Adrenal gland (tissue), 12 donors: ENCODE data around the gene CELSR3. TPM values are rescaled to one million over a fixed set of nuclear protein-coding genes. Genes with fewer than 3 reads are reported as not detected.

Experiments
- DNase-seq, 7 donors: peaks; one replicate each; pipeline ENCODE4 v3.0.0-alpha.2; 2019 to 2020
- H3K27ac ChIP-seq, 5 donors: fragments of 200-600 bp; sonication (generic) in 4 of 5; 1 replicate in 3 of 5; 2 replicates in 2 of 5; pipeline versions ENCODE4 v1.5.1 to v1.8.0; 2016 to 2020; ENCODE audit warnings: mild to moderate bottlenecking in 1 of 5
- H3K27me3 ChIP-seq: fragments of 200-600 bp; 2 replicates; pipeline ENCODE4 v1.8.0; 2021
- H3K36me3 ChIP-seq, 2 donors: fragments of 200-600 bp; replicated peaks in 1 of 2; 1 replicate in 1 of 2; 2 replicates in 1 of 2; pipeline versions ENCODE4 v1.5.1 to v1.8.0; 2018 to 2022
- H3K4me1 ChIP-seq, 2 donors: fragments of 200-600 bp; replicated peaks in 1 of 2; 1 replicate in 1 of 2; 2 replicates in 1 of 2; pipeline versions ENCODE4 v1.5.1 to v1.8.0; 2018 to 2021
- H3K4me3 ChIP-seq, 4 donors: fragments of 200-600 bp; sonication (generic) in 3 of 4; one replicate each; pipeline ENCODE4 v1.5.1; 2016 to 2018
- H3K9me3 ChIP-seq, 3 donors: fragments of 200-600 bp; sonication (generic) in 1 of 3; replicated peaks in 1 of 3; 1 replicate in 2 of 3; 2 replicates in 1 of 3; pipeline versions ENCODE4 v1.5.1 to v1.8.0; 2016 to 2021
- CTCF ChIP-seq, 6 experiments: fragments of 450-650 bp in 4 of 6; fragments of 200-600 bp in 2 of 6; sonication (generic) in 1 of 6; IDR thresholded peaks; 1 replicate in 5 of 6; 2 replicates in 1 of 6; pipeline versions ENCODE4 v1.5.1 to v1.8.0; 2016 to 2021; ENCODE audit warnings: antibody characterized with exemption in 6 of 6, mild to moderate bottlenecking in 2 of 6, moderate library complexity in 1 of 6
- POLR2A ChIP-seq, 2 donors: fragments of 450-650 bp; IDR thresholded peaks; one replicate each; pipeline ENCODE4 v1.6.1; 2017; ENCODE audit warnings: antibody characterized with exemption in 2 of 2, mild to moderate bottlenecking in 2 of 2, moderate library complexity in 1 of 2
- WGBS, 4 donors: extraction: QIAGEN DNeasy Blood & Tissue Kit in 2 of 4; methylation state at CpG; one replicate each; pipeline versions ENCODE4 v1.1.5 to v1.1.7; 2013 to 2017; 5-methylcytosine and 5-hydroxymethylcytosine counted together
- intact Hi-C, 2 donors: fragments of 100-400 bp; cut with DNase I; formaldehyde crosslinking; loops; one replicate each; pipeline versions ENCODE4 v1.14.1 to v1.15.0; 2022 to 2023
- polyA plus RNA-seq, 3 donors: library from polyadenylated mRNA; stranded (reverse); fragments of 200-250 nt in 2 of 3; fragments of 350-450 nt in 1 of 3; fragmentation: Illumina TruSeq in 1 of 3; extraction: RNeasy Lipid Tissue Mini Kit (QIAGEN cat#74804) in 1 of 3; gene quantifications; one replicate each; pipeline ENCODE4 v1.2.3, GENCODE V29; 2013 to 2014
- total RNA-seq, 9 donors: library from RNA; depleted of rRNA in 4 of 9; stranded (reverse); fragments of >200 nt in 4 of 9; fragments of 120-200 nt in 1 of 9; fragmentation: NEBNext Ultra II Directional in 1 of 9; extraction: Animal tissue kit (Norgen Biotek cat#: 25700) in 1 of 9; gene quantifications; one replicate each; pipeline versions ENCODE4 v1.1.0 to v1.2.4, GENCODE V29; 2013 to 2023
- donor health status: healthy with polysubstance abuse.
- donor health status: Bipolar disorder and iron deficiency.
- donor health status: DM: yes; HTN: yes; CAD: no.
- donor health status: DM: no; HTN: no; CAD: no.
- donor health status: DM: no; HTN: no; CAD: no.
- donor health status: DM: yes; HTN: yes; CAD: no.

CELSR3 gene
- total and polyA plus RNA-seq, 12 donors, result 0.78 to 23.5 (median 1.9) TPM

GRCh38 chr3:48697952-48698351 is 35.3 kb upstream of the CELSR3 start:
- Histone ChIP-seq H3K4me3 (no peak overlapping the region), H3K27me3 (no peaks in the 10 kb centered on the region), H3K36me3 (peaks cover 0 to 60% of the 10 kb centered on the region in 2 donors), H3K27ac (no peak overlapping the region), H3K9me3 (no peaks in the 10 kb centered on the region), H3K4me1 (peaks cover 18 to 65% of the 10 kb centered on the region in 2 donors)
- TF ChIP-seq CTCF (IDR thresholded peaks at IDR 0.05) (no peak), POLR2A (IDR thresholded peaks at IDR 0.05) (no peak)
- DNase-seq, result no peak
- 79 to 92% (median 91%) methylated on average over 3 of the region's 3 CpGs for WGBS, 4 donors
- intact Hi-C loops, result no loop called here

GRCh38 chr3:48696601-48697000 is 33.9 kb upstream of the CELSR3 start:
- TF ChIP-seq POLR2A (IDR thresholded peaks at IDR 0.05), result no peak
- no peak for TF ChIP-seq CTCF (IDR thresholded peaks at IDR 0.05)
- H3K27me3 ChIP-seq, result no peaks in the 10 kb centered on the region
- peaks cover 18 to 62% of the 10 kb centered on the region in 2 donors for H3K4me1 ChIP-seq
- peak overlapping the region in 3 of 5 donors; percentile 5 to 84 (median 59) for H3K27ac ChIP-seq
- no peak for DNase-seq
- H3K36me3 ChIP-seq, result peaks cover 0 to 74% of the 10 kb centered on the region in 2 donors
- intact Hi-C loops, result no loop called here
- no peak overlapping the region for H3K4me3 ChIP-seq
- no peaks in the 10 kb centered on the region for H3K9me3 ChIP-seq

- no peak overlapping the region for H3K4me3 ChIP-seq
- H3K4me1 ChIP-seq, result peaks cover 18 to 63% of the 10 kb centered on the region in 2 donors
- peaks cover 0 to 77% of the 10 kb centered on the region in 2 donors for H3K36me3 ChIP-seq
- TF ChIP-seq POLR2A (IDR thresholded peaks at IDR 0.05) (no peak), CTCF (IDR thresholded peaks at IDR 0.05) (no peak)
- no peaks in the 10 kb centered on the region for H3K27me3 ChIP-seq
- 83 to 89% (median 84%) methylated on average over 5 of the region's 5 CpGs for WGBS, 4 donors
- peak overlapping the region in 3 of 5 donors; percentile 5 to 84 (median 59) for H3K27ac ChIP-seq
- intact Hi-C loops, result no loop called here
- no peaks in the 10 kb centered on the region for H3K9me3 ChIP-seq
- no peak for DNase-seq
Observed at GRCh38 chr3:48696156-48696555, 33.5 kb upstream of the CELSR3 start.

- peak in 4 of 7 donors; percentile 26 to 44 (median 38) for DNase-seq
- intact Hi-C loops, result no loop called here
- Histone ChIP-seq H3K4me3 (peak overlapping the region in 1 of 4 donors; percentile 34), H3K4me1 (peaks cover 18 to 59% of the 10 kb centered on the region in 2 donors), H3K9me3 (no peaks in the 10 kb centered on the region), H3K27me3 (no peaks in the 10 kb centered on the region), H3K36me3 (peaks cover 0 to 80% of the 10 kb centered on the region in 2 donors), H3K27ac (peak overlapping the region in 4 of 5 donors; percentile 27 to 89 (median 74))
- TF ChIP-seq CTCF (IDR thresholded peaks at IDR 0.05), result no peak
- TF ChIP-seq POLR2A (IDR thresholded peaks at IDR 0.05), result no peak
- WGBS, 4 donors, result 54 to 69% (median 62%) methylated on average over 9 of the region's 9 CpGs
Observed at GRCh38 chr3:48695393-48695753, 32.7 kb upstream of the CELSR3 start.
